T-helper 2 cell (primary cell): ENCODE measurements around the gene MACROH2A1.

Source experiments
- DNase-seq, 5 experiments: peaks; one replicate each; pipeline versions ENCODE4 v3.0.0 to v3.0.0-alpha.2; 2012 to 2022

MACROH2A1 gene

DNA sequence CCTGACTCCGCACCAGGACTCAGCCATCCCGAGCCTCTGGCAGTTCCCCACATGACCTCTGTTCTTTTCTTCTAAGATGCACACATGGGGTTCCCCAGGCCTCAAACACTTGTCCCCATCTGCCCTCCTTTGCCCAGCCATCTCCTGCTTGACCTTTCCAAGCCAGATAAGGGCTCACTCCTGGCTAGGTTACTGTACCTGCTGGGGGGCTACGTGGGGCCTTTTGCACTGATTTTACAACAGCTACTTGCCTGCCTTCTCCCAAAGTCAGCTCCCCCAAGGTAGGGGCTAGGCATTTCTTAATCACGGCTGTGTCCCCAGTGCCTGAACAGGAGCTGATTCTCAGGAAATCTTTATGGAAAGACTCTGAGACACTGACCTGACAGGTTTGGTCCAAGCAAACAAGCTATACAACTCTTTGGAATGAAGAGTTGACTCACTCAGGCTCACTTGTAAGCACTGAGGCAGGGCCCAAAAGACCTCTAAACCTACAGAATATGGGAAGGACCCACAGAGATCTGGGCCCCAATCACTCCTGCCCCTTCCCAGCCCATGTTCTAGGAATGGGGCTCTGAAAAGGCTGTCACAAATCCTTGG is 2.5 kb downstream of the MACROH2A1 start:
- DNase-seq, result no peak

DNA sequence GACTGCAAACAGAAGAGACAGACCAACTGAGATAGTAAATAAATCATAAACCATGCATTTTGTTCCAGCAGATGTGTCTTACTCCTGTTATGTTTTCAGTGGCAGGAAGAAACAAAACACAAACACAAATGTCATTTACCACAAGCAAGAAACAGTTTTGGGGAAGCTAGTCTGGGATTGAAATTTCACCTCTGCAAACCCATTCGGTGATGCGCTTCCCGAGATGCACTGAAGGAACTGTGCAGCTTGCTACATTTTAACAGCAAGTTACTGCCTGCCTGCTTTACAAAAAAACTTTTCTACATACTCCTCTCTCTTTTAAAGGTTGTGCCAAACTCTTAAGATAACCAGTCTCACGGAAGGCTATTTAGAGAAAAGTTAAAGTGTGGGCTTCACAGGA is 3.2 kb downstream of the MACROH2A1 start:
- no peak for DNase-seq

DNA sequence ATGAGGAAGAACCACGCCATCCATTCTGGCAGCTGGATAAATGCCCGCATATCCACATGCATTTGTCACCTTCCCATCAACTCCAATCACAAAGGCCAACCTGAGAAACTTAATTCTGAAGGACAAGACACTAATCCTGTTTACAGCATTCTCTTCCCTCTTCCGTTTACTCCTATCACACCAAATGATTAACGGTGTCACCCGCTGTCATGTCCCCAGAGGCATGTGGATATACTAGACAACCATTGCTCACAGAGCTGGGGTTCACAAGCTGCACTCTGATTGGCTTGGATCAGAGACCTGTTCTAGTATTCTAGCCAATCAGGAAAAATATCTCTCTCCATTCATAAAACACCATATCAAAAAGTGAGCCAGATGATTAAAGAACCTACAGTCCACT is 3.6 kb downstream of the MACROH2A1 start:
- no peak for DNase-seq

DNA sequence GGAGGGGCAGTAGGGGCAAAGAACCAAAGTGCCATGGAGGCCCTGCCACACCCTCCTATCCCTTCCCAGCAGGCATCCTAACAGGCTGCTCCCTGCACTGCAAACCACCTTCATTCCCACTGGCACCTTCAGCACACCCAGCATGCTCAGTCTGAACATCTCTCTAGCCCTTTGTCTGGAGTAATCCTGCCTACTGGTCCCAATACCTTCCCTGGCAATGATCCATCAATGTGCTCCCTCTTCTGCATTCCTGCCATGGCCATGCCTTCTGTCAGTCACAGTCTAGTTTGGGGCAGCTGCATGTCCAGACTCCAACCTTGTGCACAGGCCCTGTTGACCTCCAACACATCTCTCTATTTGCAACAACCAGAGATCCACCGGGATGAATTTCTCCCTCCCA is 4.9 kb downstream of the MACROH2A1 start:
- no peak for DNase-seq

DNA sequence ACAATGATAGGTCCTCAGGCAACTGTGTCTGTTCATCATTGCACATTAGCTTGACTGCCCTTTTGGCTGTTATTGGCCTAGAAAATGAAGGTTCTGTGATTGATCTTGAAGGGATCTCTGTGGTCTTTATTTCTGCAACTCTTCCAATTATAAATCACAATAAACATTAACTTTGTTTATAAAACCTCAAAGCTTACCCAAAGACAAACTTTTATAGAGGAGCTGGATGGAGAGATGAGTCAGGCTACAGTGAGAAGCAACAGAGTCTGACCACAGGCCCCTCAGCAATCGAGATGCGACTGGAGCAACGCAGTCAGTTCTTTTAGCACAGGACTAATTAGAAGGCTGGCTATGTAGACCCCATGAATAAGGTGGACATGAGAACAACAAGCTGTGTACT is 5.3 kb downstream of the MACROH2A1 start:
- no peak for DNase-seq

DNA sequence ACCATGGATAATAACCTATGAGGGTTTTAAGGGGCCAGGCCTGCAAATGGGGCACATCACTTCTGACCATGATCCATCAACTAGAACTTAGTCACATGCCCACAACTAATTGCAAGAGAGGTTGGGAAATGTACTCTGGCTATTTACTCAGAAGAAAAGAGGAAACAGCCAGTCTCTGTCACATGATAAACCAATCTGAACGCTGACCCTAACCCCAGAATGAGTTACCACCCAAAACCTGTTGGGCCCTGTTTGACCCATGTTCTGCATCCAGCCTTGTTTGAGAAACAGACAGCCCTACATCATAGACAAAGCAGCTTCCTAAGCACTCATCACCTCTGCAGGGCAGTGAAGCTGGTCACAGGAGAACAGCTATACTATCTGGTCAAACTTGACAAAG is 5.8 kb downstream of the MACROH2A1 start:
- no peak for DNase-seq

DNA sequence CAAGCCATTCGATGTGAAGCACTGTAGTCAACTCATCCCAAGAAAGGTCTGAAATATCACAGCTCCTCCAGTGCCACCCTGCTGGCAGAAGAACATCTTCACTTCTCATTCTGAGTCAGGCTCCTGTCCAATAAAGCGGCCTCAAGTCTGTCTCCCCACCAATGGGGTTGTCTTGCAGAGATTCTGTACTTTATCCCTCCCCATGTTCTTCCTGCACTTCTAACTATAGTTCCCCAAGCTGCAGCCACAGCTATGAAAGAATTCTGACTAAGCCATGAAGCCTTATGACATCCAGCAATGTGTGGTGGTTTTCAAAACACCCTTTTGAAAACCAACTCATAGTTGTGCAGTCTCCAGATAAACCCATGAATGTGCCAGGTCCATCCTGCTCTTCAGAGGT is 6.8 kb downstream of the MACROH2A1 start:
- DNase-seq, result peak in 1 of 5 experiments; percentile 70

DNA sequence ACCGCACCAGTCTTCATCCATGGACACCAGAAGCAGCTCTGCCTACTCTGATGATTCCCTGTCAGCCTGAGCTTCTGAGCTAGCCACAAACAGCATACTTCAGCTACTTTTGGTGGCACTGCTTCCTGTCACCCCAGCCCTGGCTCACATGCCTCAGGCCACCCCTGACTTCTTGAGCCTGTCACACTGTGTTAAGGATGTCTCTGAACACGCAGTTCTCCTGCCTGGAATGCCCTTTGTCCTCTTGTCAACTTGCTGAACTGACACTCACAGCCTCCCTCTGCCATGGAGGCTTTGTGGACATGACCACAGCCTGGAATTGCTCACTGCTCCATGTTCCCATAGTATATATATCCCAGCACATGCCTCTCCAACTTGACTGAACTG is 7.2 kb downstream of the MACROH2A1 start:
- DNase-seq, result peak in 1 of 5 experiments; percentile 45

DNA sequence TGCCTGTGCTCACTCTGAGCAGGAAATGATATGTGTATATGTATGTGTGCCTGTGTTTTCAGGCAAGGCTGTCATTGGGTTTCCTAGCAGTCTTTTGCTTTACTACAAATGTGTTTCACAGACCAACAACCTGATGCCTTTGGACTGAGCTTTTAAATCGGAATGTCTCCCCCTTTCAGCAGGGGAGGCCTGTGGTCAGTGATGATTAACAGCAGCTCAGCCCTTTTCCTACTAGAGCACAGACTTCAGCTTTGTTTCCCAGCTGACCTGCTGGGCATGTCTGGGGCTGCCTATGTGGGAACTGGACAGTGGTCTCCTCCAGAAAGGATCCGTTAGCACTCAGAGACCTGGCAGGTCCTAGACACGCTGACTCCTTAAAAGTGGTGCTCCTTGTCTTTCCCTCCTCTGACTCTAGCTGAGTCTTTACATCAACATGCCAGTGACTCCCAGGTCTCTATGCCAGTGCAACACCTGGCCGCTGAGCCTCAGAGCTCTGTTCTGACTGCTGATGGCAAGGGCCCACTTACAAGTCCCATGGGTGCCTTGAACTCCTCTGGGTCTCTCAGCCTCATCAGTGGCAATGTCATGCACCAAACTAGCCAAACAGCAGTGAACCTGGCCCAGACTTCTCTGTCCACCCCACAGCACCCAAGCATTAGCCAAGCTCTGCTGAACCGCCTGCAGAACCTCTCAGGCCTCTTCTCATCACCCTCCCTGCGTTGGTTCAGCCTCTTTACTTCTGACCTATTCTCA is 7.7 kb downstream of the MACROH2A1 start:
- no peak for DNase-seq

DNA sequence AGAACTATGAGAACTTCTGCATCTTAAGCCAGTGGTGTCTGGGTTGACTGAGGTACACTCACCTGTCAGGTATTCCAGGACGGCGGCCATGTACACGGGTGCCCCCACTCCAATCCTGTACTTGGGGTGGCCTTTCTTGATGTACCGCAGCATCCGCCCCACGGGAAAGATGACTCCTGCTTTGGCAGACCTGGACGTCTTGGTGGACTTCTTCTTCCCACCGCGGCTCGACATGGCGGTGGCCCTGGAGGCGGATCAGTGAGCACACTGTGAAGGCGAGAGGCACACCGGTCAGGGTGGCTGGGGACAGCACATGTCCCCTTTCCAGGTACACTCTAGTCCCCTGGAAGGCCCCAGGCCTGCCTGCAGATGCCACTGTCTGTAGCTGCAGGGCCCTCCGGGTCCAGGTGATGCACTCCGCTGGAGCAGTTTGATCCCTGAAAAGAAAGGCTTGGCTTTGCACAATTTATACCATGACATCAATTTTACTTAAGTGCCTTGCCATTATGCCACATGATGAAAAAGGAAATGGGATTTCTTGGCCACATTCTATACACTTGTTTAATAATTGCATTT is 10.1 kb downstream of the MACROH2A1 start:
- no peak for DNase-seq

DNA sequence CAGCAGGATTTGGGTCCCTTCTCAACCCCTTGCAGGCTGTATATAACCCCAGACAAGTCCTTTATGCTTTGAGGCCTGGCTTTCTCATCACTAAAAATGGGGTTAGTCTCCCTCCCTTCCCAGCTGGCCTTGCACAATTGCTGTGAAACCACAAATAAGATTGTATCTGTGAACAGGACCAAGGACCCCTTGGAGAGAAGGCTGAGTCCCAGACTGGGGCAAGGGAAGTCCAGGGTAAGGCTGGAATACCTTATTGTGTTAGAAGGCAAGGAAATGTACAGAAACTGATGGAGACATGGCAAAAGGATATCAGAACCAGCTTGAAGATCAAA is 11.4 kb downstream of the MACROH2A1 start:
- DNase-seq, result no peak

DNA sequence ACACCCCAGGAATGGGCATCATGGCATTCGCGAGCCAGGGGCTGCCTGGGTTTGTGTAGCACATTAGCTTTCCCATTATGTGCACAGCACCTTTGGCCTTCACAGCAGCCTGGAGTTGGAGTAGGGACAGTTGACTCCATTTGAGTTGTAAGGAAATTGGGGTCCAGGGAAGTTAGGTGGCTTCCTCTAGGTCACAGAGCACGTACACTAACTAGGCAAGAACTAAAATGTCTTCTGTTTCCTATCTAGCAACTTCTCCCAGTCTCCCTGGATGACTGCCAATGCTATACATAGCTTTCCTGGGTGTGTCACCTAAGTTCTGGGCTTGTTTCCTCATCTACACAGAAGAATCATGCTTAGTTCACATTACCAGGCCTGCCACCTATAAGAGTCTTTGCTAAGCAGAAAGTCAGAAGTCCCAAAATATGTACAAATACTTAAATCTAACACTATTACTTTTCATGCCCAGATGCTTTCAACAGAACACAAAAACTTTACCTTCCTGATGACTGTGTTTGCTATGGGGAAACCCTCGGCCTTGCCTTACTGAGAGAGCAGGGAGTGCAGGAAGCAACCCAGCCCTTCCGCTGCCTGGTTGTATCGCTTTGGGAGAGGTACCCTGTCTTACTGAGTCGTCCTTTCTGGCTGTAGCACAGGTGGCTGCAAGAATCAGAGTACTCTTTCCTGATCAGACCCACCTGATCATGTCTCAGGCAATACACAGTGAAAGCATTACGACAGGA is 12.0 kb downstream of the MACROH2A1 start:
- DNase-seq, result no peak

DNA sequence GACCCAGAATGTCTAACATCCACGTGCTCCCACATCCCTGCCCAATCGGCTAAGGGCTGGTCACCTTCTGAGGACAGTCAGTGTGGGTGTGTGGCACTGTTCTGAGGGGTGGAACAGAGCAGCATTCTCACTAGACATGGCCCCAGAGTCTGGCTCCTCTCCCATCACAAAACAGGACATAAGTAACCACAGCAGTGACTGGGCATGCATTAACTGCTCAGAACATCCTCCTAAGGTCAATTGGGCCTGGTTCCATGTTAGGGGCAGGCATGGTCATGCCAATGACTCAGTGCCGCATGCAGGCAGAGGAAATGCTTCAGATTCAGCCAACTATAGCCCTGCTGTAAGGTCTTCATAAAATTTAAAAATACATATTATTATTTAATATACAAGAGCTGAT is 12.9 kb downstream of the MACROH2A1 start:
- no peak for DNase-seq

DNA sequence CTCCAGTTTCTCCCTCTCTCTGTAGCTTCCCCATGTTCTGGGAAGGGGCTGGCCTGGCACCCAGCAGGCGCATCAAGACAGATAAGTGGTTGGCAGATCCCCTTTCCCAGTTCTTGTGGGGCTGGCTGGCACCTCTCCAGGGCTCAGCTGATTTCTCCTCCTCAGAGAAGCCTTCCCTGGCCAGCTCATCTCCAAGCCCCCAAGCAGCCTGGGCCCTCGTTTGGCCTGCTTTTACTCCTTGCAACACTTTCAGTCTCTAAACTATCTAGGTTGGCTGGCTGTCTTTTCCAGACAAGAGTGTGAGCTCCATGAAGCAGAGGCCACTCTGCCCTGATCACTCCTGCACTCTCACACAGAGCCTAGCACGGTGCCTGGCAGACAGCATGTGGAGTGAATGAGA is 13.5 kb downstream of the MACROH2A1 start:
- no peak for DNase-seq

DNA sequence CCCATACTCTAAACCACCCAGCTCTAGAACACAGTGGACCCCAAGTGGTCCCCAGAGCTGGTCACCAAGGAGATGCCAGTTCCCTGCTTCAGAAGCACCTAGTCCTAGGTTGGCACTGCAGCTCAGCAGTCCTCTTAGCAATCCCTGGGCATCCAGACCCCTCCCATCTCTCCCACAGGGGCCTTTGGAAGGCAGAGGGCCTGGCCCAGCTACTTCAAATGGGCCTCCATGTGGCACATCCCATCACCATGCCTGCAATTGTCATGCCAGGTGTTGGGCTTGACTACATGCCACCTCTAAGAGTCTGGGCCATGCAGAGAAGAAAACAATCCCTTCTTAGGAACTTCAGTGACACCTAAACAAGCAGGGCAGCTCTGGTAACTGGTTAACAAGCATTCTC is 14.1 kb downstream of the MACROH2A1 start:
- DNase-seq, result no peak

DNA sequence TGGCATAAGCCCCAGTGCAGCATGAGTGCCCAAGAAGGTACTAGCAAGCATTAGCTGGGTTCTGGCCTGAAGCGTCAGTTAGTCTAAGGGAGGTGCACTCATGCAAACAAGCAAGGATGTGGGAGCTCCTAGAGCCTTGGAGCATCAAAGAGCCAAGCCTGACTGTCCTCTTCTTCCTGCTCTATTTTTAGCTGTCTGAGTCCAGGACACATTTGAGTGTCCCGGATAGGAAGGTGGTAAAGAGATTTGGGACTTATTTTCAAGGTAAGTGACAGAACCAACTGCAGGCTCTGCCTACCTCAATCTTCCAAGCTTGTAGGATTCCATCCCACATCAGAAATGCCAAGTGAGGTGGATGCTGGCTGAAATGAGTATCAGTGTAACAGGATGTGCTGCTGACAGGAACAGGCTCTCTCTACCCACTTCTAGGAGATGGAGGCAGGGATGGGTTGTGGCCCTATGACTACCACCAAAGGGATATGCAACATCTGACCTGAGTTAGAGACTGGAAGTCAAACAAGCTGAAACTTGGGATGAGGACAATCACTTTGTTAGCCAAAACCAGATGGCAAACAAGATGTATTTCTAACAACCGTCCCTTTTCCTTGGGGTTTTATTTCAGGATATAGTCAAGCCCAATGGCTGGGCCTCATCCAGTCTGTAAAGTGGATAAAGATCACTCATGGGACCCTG is 15.1 kb downstream of the MACROH2A1 start:
- no peak for DNase-seq

DNA sequence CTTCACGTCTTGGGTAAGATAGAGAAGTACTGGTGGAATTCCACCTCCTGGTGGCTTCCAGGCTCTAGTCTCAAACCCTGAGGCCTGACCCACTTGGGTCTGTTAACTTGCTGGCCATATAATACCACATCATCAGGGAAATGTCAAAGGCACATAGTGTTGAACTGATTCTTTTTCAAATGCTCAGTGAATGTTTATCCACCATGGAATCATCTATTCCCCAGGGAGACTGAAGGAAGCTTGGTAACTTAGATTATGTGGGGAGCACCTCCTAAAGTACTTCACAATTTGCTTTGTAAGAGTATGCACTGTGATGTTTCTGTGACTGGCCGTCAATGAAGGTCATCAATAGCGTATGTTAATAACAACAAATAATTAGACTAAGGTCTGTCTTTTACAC is 16.1 kb downstream of the MACROH2A1 start:
- DNase-seq, result no peak

DNA sequence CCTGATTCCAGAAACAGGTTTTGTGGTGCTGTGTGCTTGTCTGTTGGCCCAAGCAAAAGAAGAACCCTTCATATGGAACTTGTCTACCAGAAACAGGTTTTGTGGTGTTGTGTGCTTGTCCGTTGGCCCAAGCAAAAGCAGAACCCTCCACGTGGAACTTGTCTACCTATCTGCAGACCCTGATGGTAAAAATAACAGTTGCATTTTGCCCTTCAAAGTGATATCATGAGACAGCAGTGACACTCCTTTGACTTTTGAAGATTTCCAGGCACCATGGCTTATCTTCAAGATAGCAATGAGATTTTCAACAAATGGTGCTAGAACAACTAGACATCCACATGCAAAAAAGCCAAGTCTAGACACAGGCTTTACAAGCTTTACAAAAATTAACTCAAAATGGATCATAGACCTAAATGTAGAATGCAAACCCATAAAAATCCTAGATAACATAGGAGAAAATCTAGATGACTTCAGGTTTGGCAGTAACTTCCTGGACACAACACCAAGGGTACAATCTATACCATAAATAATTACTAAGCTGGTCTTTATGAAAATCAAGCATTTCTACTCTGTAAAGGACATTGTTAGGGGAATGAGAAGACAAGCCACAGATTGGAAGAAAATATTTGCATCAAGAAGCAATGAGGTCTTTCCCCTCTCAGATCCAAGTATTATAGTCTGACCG is 16.8 kb downstream of the MACROH2A1 start:
- DNase-seq, result no peak

DNA sequence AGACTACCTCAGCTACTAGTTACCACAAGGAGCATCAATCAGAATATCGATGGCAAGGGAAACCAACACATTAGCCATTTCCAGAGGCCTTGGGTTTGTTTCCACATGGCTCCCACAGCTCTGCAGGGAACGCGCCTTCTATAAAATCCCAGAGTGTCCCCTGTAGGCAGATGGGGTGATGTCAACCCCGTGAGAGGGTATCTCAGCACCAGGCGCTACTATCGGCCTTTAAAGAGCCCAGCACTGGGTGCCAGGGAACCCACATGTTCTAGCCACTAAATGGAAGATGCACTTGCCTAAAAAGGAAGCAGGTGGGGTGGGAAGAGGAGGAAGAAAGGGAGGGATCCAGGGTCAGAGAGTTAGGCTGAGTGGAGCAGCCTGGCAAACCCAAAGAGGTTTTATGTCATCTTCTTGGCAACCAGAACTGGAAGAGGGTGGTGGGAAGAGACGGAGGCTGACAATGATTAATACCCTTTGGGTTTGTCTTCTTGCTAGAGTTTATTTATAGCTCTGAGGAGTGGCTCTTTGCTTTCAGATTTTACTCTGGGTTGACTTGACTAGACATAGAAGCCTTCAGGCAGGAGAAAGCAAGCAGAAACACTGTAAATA is 19.9 kb downstream of the MACROH2A1 start:
- DNase-seq, result no peak

DNA sequence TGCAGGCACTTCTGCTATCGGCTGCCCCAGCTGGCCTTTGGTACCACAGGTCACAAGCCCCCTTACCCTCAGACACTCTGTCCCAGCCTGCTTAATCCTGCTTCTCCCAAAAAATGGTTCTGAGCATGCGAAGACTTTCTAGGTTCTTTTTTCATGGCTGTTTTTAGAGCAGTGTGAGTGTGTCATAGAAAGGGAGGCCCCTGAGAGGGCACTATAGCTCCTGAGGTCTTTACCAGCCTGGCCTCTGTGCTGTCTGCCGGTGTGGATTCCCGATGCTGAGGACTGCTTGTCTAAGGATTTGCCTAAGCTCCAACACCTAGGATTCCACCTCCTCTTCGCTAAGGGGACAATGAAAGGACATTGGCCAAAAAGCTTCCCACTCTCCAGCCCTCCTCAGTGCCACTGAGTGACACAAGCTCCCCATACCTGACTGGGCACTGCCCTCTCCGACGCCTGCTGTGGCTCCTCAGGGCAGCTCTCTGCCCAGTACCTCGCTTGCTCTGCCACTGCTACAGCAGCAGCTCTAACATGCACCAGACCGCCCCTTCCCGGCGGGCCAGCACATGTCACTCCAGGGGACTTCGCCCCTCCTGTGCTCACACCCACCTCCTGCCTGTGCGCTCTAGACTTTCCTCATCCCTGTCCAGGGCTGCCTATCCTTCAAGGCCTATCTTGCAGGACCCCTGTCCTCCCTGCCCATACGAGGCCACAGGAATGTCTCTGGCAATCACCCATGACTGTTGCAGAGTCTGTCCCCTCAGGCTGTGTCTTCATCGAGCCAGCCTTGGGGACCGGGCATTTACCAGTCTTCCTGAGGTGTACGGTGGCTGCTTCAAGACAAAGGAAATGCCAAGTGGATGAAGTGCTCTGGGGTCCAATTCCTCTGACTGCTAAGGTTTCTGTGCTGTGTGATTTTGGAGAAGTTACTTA is 21.0 kb downstream of the MACROH2A1 start:
- no peak for DNase-seq
